ENCODE results near the gene GOLGA8A.
A peak's percentile ranks its signal among the peaks of the same experiment; 100 is the strongest.
"Not testable (repeated sequence)": the region's sequence is repeated elsewhere in the genome, so short reads cannot be mapped to it uniquely, and the experiment has no call there.

GOLGA8A gene

GRCh38 chr15:34437687-34438086 is at the start of gene GOLGA8A:
TSS of gene GOLGA8A (minus strand) at chr15:34437808. CDS start at chr15:34389691, 48,117 bp downstream.
- peak; percentile 54 to 73 (median 72) for DNase-seq

GRCh38 chr15:34483644-34484043 is 46.0 kb upstream of the GOLGA8A start:
- DNase-seq = no peak

GRCh38 chr15:34481370-34481769 is 43.8 kb upstream of the GOLGA8A start:
- DNase-seq = no peak

GRCh38 chr15:34473840-34474239 is 36.2 kb upstream of the GOLGA8A start:
- DNase-seq = no peak

GRCh38 chr15:34472947-34473346 is 35.3 kb upstream of the GOLGA8A start:
- no peak for DNase-seq

GRCh38 chr15:34470892-34471291 is 33.3 kb upstream of the GOLGA8A start:
- no peak for DNase-seq

- DNase-seq = no peak
Observed at GRCh38 chr15:34470091-34470490, 32.5 kb upstream of the GOLGA8A start.

- DNase-seq = no peak
Observed at GRCh38 chr15:34461730-34462129, 24.1 kb upstream of the GOLGA8A start.

GRCh38 chr15:34460451-34460850 is 22.8 kb upstream of the GOLGA8A start:
- no peak for DNase-seq

GRCh38 chr15:34456658-34457057 is 19.1 kb upstream of the GOLGA8A start:
- no peak for DNase-seq

- no peak for DNase-seq
Observed at GRCh38 chr15:34442891-34443290, 5.3 kb upstream of the GOLGA8A start.

GRCh38 chr15:34439878-34440277 is 2.3 kb upstream of the GOLGA8A start:
- DNase-seq = no peak

GRCh38 chr15:34436956-34437442 is 609 bp downstream of the GOLGA8A start:
- peak in 2 of 4 experiments; percentile 19 to 41 for DNase-seq

- no peak for DNase-seq
Observed at GRCh38 chr15:34436126-34436955, 1.3 kb downstream of the GOLGA8A start.

GRCh38 chr15:34435658-34436057 is 1.9 kb downstream of the GOLGA8A start:
- DNase-seq = no peak

- no peak for DNase-seq
Observed at GRCh38 chr15:34434627-34435305, 2.8 kb downstream of the GOLGA8A start.

- DNase-seq = not testable (repeated sequence)
Observed at GRCh38 chr15:34433956-34434626, 3.5 kb downstream of the GOLGA8A start.

- not testable (repeated sequence) for DNase-seq
Observed at GRCh38 chr15:34430642-34431041, 7.0 kb downstream of the GOLGA8A start.

- DNase-seq = not testable (repeated sequence)
Observed at GRCh38 chr15:34423425-34424090, 14.1 kb downstream of the GOLGA8A start.

GRCh38 chr15:34420953-34421352 is 16.7 kb downstream of the GOLGA8A start:
- DNase-seq = not testable (repeated sequence)

GRCh38 chr15:34418435-34418834 is 19.2 kb downstream of the GOLGA8A start:
- not testable (repeated sequence) for DNase-seq

GRCh38 chr15:34409511-34409910 is 28.1 kb downstream of the GOLGA8A start:
- not testable (repeated sequence) for DNase-seq

GRCh38 chr15:34408973-34409372 is 28.6 kb downstream of the GOLGA8A start:
- not testable (repeated sequence) for DNase-seq

Data from activated CD4-positive, CD25-positive, alpha-beta regulatory T cell (primary cell).